ENCODE data around the gene MSX1. TPM values are rescaled to one million over a fixed set of nuclear protein-coding genes. Genes with fewer than 3 reads are reported as not detected.

Gene MSX1
- total RNA-seq, 1 experiment from 2014 or later = 59.9 TPM

DNA sequence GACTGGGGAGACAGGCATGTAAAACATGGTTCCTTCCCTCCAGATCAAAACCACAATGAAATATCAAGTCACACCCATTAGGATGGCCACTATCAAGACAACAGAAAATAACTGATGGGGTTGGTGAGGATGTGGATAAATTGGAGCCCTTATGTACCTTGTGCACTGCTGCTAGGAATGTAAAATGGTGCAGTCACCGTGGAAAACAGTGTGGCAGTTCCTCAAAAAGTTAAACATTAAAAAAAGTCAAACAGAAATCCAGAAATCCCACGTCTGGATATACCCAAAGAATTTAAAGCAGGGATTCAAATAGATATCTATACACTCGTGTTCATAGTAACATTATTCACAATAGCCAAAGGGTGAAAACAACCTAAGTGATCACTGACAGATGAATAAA is 35.2 kb upstream of the MSX1 start (continued):
- TF ChIP-seq, protein P1, sequence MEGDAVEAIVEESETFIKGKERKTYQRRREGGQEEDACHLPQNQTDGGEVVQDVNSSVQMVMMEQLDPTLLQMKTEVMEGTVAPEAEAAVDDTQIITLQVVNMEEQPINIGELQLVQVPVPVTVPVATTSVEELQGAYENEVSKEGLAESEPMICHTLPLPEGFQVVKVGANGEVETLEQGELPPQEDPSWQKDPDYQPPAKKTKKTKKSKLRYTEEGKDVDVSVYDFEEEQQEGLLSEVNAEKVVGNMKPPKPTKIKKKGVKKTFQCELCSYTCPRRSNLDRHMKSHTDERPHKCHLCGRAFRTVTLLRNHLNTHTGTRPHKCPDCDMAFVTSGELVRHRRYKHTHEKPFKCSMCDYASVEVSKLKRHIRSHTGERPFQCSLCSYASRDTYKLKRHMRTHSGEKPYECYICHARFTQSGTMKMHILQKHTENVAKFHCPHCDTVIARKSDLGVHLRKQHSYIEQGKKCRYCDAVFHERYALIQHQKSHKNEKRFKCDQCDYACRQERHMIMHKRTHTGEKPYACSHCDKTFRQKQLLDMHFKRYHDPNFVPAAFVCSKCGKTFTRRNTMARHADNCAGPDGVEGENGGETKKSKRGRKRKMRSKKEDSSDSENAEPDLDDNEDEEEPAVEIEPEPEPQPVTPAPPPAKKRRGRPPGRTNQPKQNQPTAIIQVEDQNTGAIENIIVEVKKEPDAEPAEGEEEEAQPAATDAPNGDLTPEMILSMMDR (IDR thresholded peaks at IDR 0.05 in 2 of 3, conservative IDR thresholded peaks at IDR 0.05 in 1 of 3; ENCODE audit: borderline replicate concordance in 1 of 3, insufficient read depth in 1 of 3, low read depth in 2 of 3, low read length in 2 of 3) = no peak
- no peak for TF ChIP-seq CBX3 (IDR thresholded peaks at IDR 0.05; ENCODE audit: low read depth)

- RAD21 ChIA-PET (ENCODE audit: low non-redundant PET in 1 of 2, low total read pairs in 2 of 2, uncharacterized antibody in 2 of 2, unreplicated experiment in 2 of 2) = no interaction called here
- Histone ChIP-seq H3K9ac (ENCODE audit: low read length) (no peak overlapping the region), H2AFZ (ENCODE audit: low read depth, low read length, poor library complexity, severe bottlenecking) (no peak overlapping the region), H3K9me3 (ENCODE audit: control insufficient read depth in 1 of 2, insufficient read depth in 1 of 2, low read depth in 1 of 2, low read length in 2 of 2) (no peaks in the 10 kb centered on the region; a peak in 1 of 4 replicates), H3K4me1 (ENCODE audit: control insufficient read depth in 1 of 2, insufficient read depth in 2 of 2, low read length in 2 of 2) (no peaks in the 10 kb centered on the region; a peak in 1 of 4 replicates), H3K9me2 (ENCODE audit: insufficient read depth) (no peaks in the 10 kb centered on the region), H3K79me2 (ENCODE audit: insufficient read depth, low read length) (no peaks in the 10 kb centered on the region), H3K4me2 (ENCODE audit: low read length) (no peak overlapping the region), H3K36me3 (ENCODE audit: control insufficient read depth in 1 of 2, insufficient read depth in 2 of 2, low read length in 2 of 2) (no peaks in the 10 kb centered on the region), H3K27me3 (ENCODE audit: insufficient read depth, low read length) (no peaks in the 10 kb centered on the region), H3K27ac (ENCODE audit: low read depth, low read length) (no peak overlapping the region), H3K4me3 (replicated peaks in 1 of 2; ENCODE audit: low read depth in 1 of 2, low read length in 2 of 2) (no peak overlapping the region), H4K20me1 (ENCODE audit: insufficient read depth) (no peaks in the 10 kb centered on the region)
- TF ChIP-seq FOSL1 (IDR thresholded peaks at IDR 0.05; ENCODE audit: low read depth) = no peak
- no peak for TF ChIP-seq POLR2AphosphoS5 (IDR thresholded peaks at IDR 0.05; ENCODE audit: low read depth, low read length)
- TF ChIP-seq ZNF274 (IDR thresholded peaks at IDR 0.05; ENCODE audit: low read depth, low read length) = no peak
- no peak for TF ChIP-seq SRF (IDR thresholded peaks at IDR 0.05; ENCODE audit: low read depth)
- TF ChIP-seq, protein P1 (IDR thresholded peaks at IDR 0.05 in 2 of 3, conservative IDR thresholded peaks at IDR 0.05 in 1 of 3; ENCODE audit: borderline replicate concordance in 1 of 3, insufficient read depth in 1 of 3, low read depth in 2 of 3, low read length in 2 of 3) = no peak
- no peak for TF ChIP-seq ZBTB33 (IDR thresholded peaks at IDR 0.05; ENCODE audit: extremely low read depth, insufficient replicate concordance, low read length)
- TF ChIP-seq, protein P2, sequence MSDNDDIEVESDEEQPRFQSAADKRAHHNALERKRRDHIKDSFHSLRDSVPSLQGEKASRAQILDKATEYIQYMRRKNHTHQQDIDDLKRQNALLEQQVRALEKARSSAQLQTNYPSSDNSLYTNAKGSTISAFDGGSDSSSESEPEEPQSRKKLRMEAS (IDR thresholded peaks at IDR 0.05) = no peak
- TF ChIP-seq CBX3 (IDR thresholded peaks at IDR 0.05; ENCODE audit: low read depth) = no peak
- no peak for TF ChIP-seq SP1 (IDR thresholded peaks at IDR 0.05; ENCODE audit: low read depth)
- no peak for TF ChIP-seq CEBPB (IDR thresholded peaks at IDR 0.05; ENCODE audit: low read depth)
- no peak for TF ChIP-seq POLR2A (IDR thresholded peaks at IDR 0.05; ENCODE audit: borderline replicate concordance, extremely low read depth, insufficient read depth, insufficient read length)
- TF ChIP-seq ELF1 (IDR thresholded peaks at IDR 0.05; ENCODE audit: borderline replicate concordance, low read depth) = no peak
- ATAC-seq (no peak), DNase-seq (ENCODE audit: low read depth, low spot score) (no peak)
- no TSS peak for BruUV-seq (replicated peaks)
- POLR2A ChIA-PET = no interaction called here
- intact Hi-C loops (cut with micrococcal nuclease) = no loop called here
- CTCF ChIA-PET = no interaction called here
Observed at GRCh38 chr4:4825431-4825830, 34.0 kb upstream of the MSX1 start.

Data from HCT116 (cell line).